GM12878 (cell line): Measurements from ENCODE around the gene DCBLD1.

ENCODE experiments used
- BHLHE40 ChIP-seq, 2 experiments: fragments of 450-650 bp in 1 of 2; IDR thresholded peaks; 2 replicates each; pipeline ENCODE4 v1.6.1; 2011 to 2017; ENCODE audit warnings: low read depth in 2 of 2, borderline replicate concordance in 1 of 2, improper control_type of control experiment in 1 of 2, low read length in 1 of 2, mild to moderate bottlenecking in 1 of 2
- CHD1 ChIP-seq: IDR thresholded peaks from 2 replicates; pipeline ENCODE4 v1.6.1; 2012; ENCODE audit warnings: low read depth, low read length, improper control_type of control experiment
- EP300 ChIP-seq, 2 experiments: fragments of 150-350 bp in 1 of 2; IDR thresholded peaks; 2 replicates each; pipeline ENCODE4 v1.6.1; 2011 to 2012; ENCODE audit warnings: low read depth in 2 of 2, low read length in 2 of 2, borderline replicate concordance in 1 of 2, improper control_type of control experiment in 1 of 2, inconsistent platforms in 1 of 2; ENCODE audit not compliant: control insufficient read depth in 1 of 2
- KDM1A ChIP-seq: fragments of 200-600 bp; sonication (generic); IDR thresholded peaks from 2 replicates; pipeline ENCODE4 v1.6.1; 2016; ENCODE audit warnings: borderline replicate concordance
- POLR2A ChIP-seq: IDR thresholded peaks from 2 replicates; pipeline ENCODE4 v1.6.1; 2011; ENCODE audit warnings: low read depth, mild to moderate bottlenecking, low read length
- SP1 ChIP-seq: IDR thresholded peaks from one replicate; pipeline ENCODE4 v1.6.1; 2011; ENCODE audit warnings: low read depth, low read length
- ZZZ3 ChIP-seq: IDR thresholded peaks from 2 replicates; pipeline ENCODE4 v1.6.1; 2011; ENCODE audit warnings: low read depth; ENCODE audit not compliant: control insufficient read depth, insufficient read length
- TF ChIP-seq, protein P1 (sequence below), 3 experiments: IDR thresholded peaks in 2 of 3; conservative IDR thresholded peaks in 1 of 3; 2 replicates each; pipeline ENCODE4 v1.5.1; 2011; ENCODE audit warnings: low read depth in 3 of 3, low read length in 3 of 3, mild to moderate bottlenecking in 3 of 3, control low read depth in 2 of 3, moderate library complexity in 2 of 3, inconsistent platforms in 1 of 3, mixed read lengths in 1 of 3; ENCODE audit not compliant: control insufficient read depth in 2 of 3, insufficient read depth in 1 of 3; ENCODE audit errors: extremely low read depth in 1 of 3
- TF ChIP-seq, protein P2 (sequence below): IDR thresholded peaks from 2 replicates; pipeline ENCODE4 v1.6.1; 2012; ENCODE audit warnings: mild to moderate bottlenecking, low read depth, low read length

DNA sequence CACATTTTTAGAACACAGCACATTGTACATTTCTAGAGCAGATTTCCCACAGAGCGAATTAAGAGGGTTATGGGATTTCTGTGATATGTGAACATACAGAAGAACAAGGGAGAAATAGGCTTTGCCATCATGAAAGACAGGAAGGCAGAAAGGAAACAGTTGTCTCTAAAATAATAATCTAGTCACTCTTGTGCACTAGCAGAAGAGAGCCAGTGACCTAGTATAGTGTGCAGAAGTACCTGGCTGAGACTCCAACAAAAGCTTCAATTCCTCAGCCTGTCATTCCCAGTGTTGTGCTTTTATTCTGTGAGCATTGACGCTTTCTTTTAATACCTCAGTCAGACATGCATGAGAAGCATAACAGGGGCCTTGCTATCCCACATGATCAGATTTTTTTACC, 17.8 kb upstream of the DCBLD1 start:
- TF ChIP-seq KDM1A, result no peak
- TF ChIP-seq POLR2A, result no peak
- TF ChIP-seq, protein P1, sequence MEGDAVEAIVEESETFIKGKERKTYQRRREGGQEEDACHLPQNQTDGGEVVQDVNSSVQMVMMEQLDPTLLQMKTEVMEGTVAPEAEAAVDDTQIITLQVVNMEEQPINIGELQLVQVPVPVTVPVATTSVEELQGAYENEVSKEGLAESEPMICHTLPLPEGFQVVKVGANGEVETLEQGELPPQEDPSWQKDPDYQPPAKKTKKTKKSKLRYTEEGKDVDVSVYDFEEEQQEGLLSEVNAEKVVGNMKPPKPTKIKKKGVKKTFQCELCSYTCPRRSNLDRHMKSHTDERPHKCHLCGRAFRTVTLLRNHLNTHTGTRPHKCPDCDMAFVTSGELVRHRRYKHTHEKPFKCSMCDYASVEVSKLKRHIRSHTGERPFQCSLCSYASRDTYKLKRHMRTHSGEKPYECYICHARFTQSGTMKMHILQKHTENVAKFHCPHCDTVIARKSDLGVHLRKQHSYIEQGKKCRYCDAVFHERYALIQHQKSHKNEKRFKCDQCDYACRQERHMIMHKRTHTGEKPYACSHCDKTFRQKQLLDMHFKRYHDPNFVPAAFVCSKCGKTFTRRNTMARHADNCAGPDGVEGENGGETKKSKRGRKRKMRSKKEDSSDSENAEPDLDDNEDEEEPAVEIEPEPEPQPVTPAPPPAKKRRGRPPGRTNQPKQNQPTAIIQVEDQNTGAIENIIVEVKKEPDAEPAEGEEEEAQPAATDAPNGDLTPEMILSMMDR (IDR thresholded peaks at IDR 0.05 in 2 of 3, conservative IDR thresholded peaks at IDR 0.05 in 1 of 3; ENCODE audit: control insufficient read depth in 2 of 3, extremely low read depth in 1 of 3, insufficient read depth in 1 of 3, low read depth in 3 of 3, low read length in 3 of 3), result no peak
- no peak for TF ChIP-seq BHLHE40 (IDR thresholded peaks at IDR 0.05; ENCODE audit: borderline replicate concordance in 1 of 2, low read depth in 2 of 2, low read length in 1 of 2)
- TF ChIP-seq SP1, result no peak
- no peak for TF ChIP-seq EP300 (IDR thresholded peaks at IDR 0.05; ENCODE audit: borderline replicate concordance in 1 of 2, control insufficient read depth in 1 of 2, low read depth in 2 of 2, low read length in 2 of 2)
- no peak for TF ChIP-seq CHD1
- TF ChIP-seq ZZZ3, result no peak
- TF ChIP-seq, protein P2, sequence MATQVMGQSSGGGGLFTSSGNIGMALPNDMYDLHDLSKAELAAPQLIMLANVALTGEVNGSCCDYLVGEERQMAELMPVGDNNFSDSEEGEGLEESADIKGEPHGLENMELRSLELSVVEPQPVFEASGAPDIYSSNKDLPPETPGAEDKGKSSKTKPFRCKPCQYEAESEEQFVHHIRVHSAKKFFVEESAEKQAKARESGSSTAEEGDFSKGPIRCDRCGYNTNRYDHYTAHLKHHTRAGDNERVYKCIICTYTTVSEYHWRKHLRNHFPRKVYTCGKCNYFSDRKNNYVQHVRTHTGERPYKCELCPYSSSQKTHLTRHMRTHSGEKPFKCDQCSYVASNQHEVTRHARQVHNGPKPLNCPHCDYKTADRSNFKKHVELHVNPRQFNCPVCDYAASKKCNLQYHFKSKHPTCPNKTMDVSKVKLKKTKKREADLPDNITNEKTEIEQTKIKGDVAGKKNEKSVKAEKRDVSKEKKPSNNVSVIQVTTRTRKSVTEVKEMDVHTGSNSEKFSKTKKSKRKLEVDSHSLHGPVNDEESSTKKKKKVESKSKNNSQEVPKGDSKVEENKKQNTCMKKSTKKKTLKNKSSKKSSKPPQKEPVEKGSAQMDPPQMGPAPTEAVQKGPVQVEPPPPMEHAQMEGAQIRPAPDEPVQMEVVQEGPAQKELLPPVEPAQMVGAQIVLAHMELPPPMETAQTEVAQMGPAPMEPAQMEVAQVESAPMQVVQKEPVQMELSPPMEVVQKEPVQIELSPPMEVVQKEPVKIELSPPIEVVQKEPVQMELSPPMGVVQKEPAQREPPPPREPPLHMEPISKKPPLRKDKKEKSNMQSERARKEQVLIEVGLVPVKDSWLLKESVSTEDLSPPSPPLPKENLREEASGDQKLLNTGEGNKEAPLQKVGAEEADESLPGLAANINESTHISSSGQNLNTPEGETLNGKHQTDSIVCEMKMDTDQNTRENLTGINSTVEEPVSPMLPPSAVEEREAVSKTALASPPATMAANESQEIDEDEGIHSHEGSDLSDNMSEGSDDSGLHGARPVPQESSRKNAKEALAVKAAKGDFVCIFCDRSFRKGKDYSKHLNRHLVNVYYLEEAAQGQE, result no peak
